Colonic mucosa (tissue), 4 donors: ENCODE data around the gene RAPH1. TPM values are rescaled to one million over a fixed set of nuclear protein-coding genes. Genes with fewer than 3 reads are reported as not detected.
"Not testable (repeated sequence)": the region's sequence is repeated elsewhere in the genome, so short reads cannot be mapped to it uniquely, and the experiment has no call there.

Experiments used
- DNase-seq: peaks from one replicate; pipeline ENCODE4 v3.0.0-alpha.2; 2020
- H3K27ac ChIP-seq: fragments of 200-600 bp; one replicate; pipeline ENCODE4 v1.8.0; 2021
- H3K27me3 ChIP-seq: fragments of 200-600 bp; one replicate; pipeline ENCODE4 v1.8.0; 2021
- H3K36me3 ChIP-seq: fragments of 200-600 bp; one replicate; pipeline ENCODE4 v1.8.0; 2021
- H3K4me1 ChIP-seq: fragments of 200-600 bp; one replicate; pipeline ENCODE4 v1.8.0; 2021; ENCODE audit warnings: mild to moderate bottlenecking
- H3K4me3 ChIP-seq: fragments of 200-600 bp; one replicate; pipeline ENCODE4 v1.8.0; 2021
- H3K9ac ChIP-seq, 2 donors: one replicate each; pipeline ENCODE4 v1.7.0; 2013; ENCODE audit warnings: control low read depth in 2 of 2, low read depth in 2 of 2, low read length in 2 of 2
- H3K9me3 ChIP-seq: fragments of 200-600 bp; one replicate; pipeline ENCODE4 v1.8.0; 2021
- intact Hi-C: fragments of 100-400 bp; cut with DNase I; formaldehyde crosslinking; loops from one replicate; pipeline ENCODE4 v1.14.1; 2022
- total RNA-seq, 2 donors: library from RNA; stranded (reverse); fragmentation: NEBNext Ultra II Directional in 1 of 2; extraction: Animal tissue kit (Norgen Biotek cat#: 25700) in 1 of 2; gene quantifications; one replicate each; pipeline ENCODE4 v1.2.1, GENCODE V29; 2021
- TF ChIP-seq, protein P1 (sequence below): fragments of 200-600 bp; IDR thresholded peaks from one replicate; pipeline ENCODE4 v1.8.0; 2022; ENCODE audit warnings: antibody characterized with exemption, mild to moderate bottlenecking
- donor health status: healthy.
- donor health status: DM: no; HTN: no; CAD: no.
- donor health status: DM: no; HTN: no; CAD: no.

Gene RAPH1
- total RNA-seq, 2 donors from 2014 or later: 26.1 to 39.5 TPM

DNA sequence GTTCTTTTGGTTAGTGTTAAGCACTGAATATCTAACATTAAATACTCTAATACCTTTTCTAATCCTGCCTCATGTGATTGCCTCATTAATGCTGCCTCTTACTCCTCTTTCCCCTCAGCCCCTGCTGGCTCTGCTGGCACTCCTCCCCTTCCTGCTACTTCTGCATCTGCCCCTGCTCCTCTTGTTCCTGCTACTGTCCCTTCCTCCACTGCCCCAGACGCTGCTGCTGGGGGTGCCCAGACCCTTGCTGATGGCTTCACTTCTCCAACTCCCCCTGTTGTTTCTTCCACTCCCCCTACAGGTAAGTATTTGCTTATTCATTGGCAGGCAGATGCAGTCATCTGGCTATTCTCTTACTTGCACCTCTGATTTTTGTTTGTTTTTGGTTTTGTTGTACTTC is 138.4 kb downstream of the RAPH1 start:
- Histone ChIP-seq H3K4me1 (no peaks in the 10 kb centered on the region), H3K9ac (no peak overlapping the region), H3K9me3 (no peaks in the 10 kb centered on the region), H3K27ac (no peak overlapping the region), H3K36me3 (no peaks in the 10 kb centered on the region), H3K27me3 (no peaks in the 10 kb centered on the region), H3K4me3 (no peak overlapping the region)
- intact Hi-C loops: no loop called here
- TF ChIP-seq, protein P1, sequence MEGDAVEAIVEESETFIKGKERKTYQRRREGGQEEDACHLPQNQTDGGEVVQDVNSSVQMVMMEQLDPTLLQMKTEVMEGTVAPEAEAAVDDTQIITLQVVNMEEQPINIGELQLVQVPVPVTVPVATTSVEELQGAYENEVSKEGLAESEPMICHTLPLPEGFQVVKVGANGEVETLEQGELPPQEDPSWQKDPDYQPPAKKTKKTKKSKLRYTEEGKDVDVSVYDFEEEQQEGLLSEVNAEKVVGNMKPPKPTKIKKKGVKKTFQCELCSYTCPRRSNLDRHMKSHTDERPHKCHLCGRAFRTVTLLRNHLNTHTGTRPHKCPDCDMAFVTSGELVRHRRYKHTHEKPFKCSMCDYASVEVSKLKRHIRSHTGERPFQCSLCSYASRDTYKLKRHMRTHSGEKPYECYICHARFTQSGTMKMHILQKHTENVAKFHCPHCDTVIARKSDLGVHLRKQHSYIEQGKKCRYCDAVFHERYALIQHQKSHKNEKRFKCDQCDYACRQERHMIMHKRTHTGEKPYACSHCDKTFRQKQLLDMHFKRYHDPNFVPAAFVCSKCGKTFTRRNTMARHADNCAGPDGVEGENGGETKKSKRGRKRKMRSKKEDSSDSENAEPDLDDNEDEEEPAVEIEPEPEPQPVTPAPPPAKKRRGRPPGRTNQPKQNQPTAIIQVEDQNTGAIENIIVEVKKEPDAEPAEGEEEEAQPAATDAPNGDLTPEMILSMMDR: no peak
- DNase-seq: no peak

DNA sequence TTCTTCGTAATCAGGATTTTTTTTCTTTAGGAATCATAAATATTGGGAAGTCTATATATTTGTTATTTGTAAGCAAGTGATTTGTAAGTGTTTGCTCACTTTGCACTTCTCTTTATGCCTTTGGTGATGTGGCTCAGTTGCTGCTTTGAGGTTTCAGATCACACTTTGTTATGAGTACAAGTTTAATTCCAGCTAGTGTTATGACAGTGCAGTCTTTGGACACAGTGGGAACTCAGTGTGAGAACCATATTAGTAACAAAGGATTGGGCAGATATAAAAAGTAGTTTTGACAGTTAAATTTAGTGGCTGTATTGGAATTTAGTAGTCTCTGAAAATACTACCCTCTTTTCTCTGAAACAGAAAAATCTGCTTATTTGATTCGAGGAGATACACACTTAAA is 139.2 kb downstream of the RAPH1 start:
- no peaks in the 10 kb centered on the region for H3K9me3 ChIP-seq

DNA sequence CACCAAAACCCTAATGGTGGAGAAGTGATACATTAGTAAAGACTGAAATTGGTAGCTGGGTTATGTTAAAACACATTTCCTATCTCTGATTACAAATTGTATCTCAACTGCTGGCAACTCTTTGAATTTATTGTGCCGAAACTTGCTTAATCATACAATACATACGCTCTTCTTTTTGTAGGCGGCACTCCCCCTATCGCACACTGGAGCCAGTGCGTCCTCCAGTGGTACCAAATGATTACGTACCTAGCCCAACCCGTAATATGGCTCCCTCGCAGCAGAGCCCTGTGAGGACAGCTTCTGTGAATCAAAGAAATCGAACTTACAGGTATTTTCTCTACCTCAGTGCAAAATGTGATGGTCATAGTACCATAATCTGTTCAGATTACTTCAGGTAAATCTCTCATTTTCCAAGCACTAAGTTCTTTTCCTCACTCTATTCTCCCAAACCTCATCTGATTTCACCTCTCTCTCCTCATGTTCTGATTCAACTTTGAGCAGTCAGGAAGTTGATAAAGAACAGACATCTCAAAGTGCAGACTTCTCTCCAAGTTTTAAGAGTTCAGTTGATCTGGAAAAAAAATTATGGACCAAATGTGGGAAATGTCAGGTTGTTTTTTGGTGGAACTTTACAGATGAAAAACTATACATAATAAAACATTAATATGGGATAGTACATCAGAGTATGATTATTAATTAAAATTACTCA is 140.4 kb downstream of the RAPH1 start:
- intact Hi-C loops: no loop called here
- Histone ChIP-seq H3K9ac (no peak overlapping the region), H3K36me3 (no peaks in the 10 kb centered on the region), H3K4me1 (no peaks in the 10 kb centered on the region), H3K27me3 (no peaks in the 10 kb centered on the region), H3K27ac (no peak overlapping the region), H3K4me3 (no peak overlapping the region), H3K9me3 (no peaks in the 10 kb centered on the region)
- TF ChIP-seq, protein P1: no peak
- DNase-seq: no peak

More for the DNA sequence above, 139.2 kb downstream of the RAPH1 start:
- Histone ChIP-seq H3K27ac (no peak overlapping the region), H3K4me3 (no peak overlapping the region), H3K27me3 (no peaks in the 10 kb centered on the region), H3K4me1 (no peaks in the 10 kb centered on the region), H3K36me3 (no peaks in the 10 kb centered on the region), H3K9ac (no peak overlapping the region)
- no peak for DNase-seq
- TF ChIP-seq, protein P1: no peak
- intact Hi-C loops: no loop called here

DNA sequence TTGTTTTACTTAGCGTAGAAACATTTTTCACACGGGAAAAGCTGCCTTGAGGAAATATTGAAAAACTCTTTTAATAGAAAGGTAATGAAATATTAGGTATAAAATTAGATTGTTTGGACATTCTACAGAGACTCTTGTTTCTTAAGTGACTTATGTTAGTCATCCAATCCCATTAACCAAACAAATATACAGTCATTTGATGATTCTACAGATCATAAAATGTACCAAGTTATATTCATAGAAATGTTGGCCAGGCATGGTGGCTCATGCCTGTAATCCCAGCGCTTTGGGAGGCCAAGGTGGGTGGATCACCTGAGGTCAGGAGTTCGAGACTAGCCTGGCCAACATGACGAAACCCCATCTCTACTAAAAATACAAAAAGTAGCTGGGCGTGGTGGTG is 146.9 kb downstream of the RAPH1 start:
- H3K4me3 ChIP-seq, H3K36me3 ChIP-seq, intact Hi-C loops, H3K4me1 ChIP-seq, H3K27ac ChIP-seq, DNase-seq, H3K9ac ChIP-seq, H3K27me3 ChIP-seq, H3K9me3 ChIP-seq: not testable (repeated sequence)

DNA sequence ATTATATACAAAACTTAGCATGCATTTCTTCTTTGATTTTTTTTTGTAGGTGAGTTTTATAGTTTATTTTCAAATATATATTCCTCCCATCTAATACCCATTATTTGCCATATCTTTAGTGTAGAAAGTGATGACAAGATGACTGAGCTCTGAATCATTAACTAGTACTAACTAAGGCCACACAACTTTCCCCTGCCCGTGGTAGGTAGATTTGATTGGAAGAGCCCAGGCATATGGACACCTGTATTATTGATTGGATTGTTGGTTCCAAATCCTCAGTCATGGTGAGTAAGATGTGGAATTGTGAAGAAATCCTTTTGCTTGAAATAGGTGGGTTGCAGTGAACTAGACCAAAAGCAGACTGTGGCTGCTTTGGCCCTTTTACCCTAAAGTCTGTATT is 152.1 kb downstream of the RAPH1 start:
- no peak overlapping the region for H3K4me3 ChIP-seq
- no peaks in the 10 kb centered on the region for H3K4me1 ChIP-seq
- TF ChIP-seq, protein P1: no peak

DNA sequence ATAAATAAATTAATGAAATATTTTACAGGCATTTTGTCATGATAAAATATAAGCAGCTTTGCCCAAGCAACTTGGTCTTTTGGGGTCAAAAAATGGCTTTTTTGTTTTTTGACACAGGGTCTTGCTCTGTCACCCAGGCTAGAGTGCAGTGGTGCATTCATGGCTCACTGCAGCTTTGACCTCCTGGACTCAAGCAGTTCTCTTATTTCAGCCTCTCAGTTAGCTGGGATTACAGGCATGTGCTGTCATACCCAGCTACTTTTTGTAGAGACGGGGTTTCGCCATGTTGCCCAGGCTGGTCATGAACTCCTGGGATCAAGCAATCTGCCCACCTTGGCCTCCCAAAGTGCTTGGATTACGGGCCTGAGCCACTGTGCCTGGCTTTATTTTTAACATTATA is 155.9 kb downstream of the RAPH1 start:
- Histone ChIP-seq H3K4me1 (no peaks in the 10 kb centered on the region), H3K9ac (no peak overlapping the region), H3K4me3 (no peak overlapping the region), H3K36me3 (no peaks in the 10 kb centered on the region), H3K27ac (no peak overlapping the region), H3K9me3 (no peaks in the 10 kb centered on the region), H3K27me3 (no peaks in the 10 kb centered on the region)
- TF ChIP-seq, protein P1: no peak
- intact Hi-C loops: no loop called here
- DNase-seq: no peak

More for the DNA sequence above, 152.1 kb downstream of the RAPH1 start:
- intact Hi-C loops: no loop called here
- no peaks in the 10 kb centered on the region for H3K27me3 ChIP-seq
- no peak for DNase-seq
- no peak overlapping the region for H3K9ac ChIP-seq
- H3K27ac ChIP-seq: no peak overlapping the region
- no peaks in the 10 kb centered on the region for H3K36me3 ChIP-seq
- H3K9me3 ChIP-seq: no peaks in the 10 kb centered on the region
